ENCODE data around the gene PLIN3.

DNA sequence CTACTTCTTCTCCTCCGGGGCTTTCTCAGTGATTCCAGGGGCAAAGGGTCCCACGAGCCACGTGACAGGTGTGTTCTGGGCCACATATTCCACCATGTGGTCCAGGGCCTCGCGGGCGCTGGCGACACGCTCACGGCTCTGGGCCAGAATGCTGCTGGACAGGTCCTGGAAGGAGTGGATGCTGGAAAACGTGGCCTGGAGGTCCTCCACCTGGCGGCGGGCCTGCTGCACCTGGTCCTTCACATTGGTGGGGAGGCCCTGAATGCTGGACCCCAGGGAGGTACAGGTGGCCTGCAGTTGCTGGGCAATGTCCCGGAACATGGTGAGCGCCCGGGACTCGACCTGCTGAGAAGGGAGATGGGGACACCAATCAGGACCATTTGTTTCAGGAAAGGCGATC lies 28.3 kb downstream of the PLIN3 start:
- TF ChIP-seq POLR2A (conservative IDR thresholded peaks at IDR 0.05) (no peak), POLR2AphosphoS5 (IDR thresholded peaks at IDR 0.05; ENCODE audit: control insufficient read depth, insufficient read depth, low read depth, low read length) (no peak), ZKSCAN8 (CRISPR knock-in tag; IDR thresholded peaks at IDR 0.05) (no peak), GABPA (tag; conservative IDR thresholded peaks at IDR 0.05; ENCODE audit: low read depth) (no peak)

Measured in K562 (cell line).